Activated CD8-positive, alpha-beta memory T cell treated with anti-CD3 and anti-CD28 coated beads, Interleukin-2, amount 10 ng/mL, durations not matched to agents 7 days and 5 days (primary cell): ENCODE measurements around the gene TXNIP. TPM values are rescaled to one million over a fixed set of nuclear protein-coding genes. Genes with fewer than 3 reads are reported as not detected.

Experiments used
- ATAC-seq: fragments of 150-1000 bp; cut with Tn5 transposase; one replicate; pipeline ENCODE4 v1.10.0; 2021; ENCODE audit warnings: moderate library complexity
- CTCF ChIA-PET: fragments of 350-600 bp; sonication (Branson Sonifier 250); formaldehyde crosslinking; loops from one replicate; lab custom pipeline; 2021; ENCODE audit warnings: antibody characterized with exemption; lab: Charles Lee
- DNase-seq: peaks from one replicate; pipeline ENCODE4 v3.0.0-alpha.2; 2020
- H3K27ac Mint-ChIP-seq: one replicate; pipeline ENCODE4 v1.8.0; 2021; ENCODE audit warnings: mild to moderate bottlenecking, mixed read lengths
- H3K27me3 Mint-ChIP-seq: one replicate; pipeline ENCODE4 v1.8.0; 2021; ENCODE audit warnings: mixed read lengths
- H3K36me3 Mint-ChIP-seq: one replicate; pipeline ENCODE4 v1.8.0; 2021; ENCODE audit warnings: mild to moderate bottlenecking, mixed read lengths
- H3K4me1 Mint-ChIP-seq: one replicate; pipeline ENCODE4 v1.8.0; 2021; ENCODE audit warnings: mixed read lengths
- H3K4me3 Mint-ChIP-seq: one replicate; pipeline ENCODE4 v1.8.0; 2021; ENCODE audit warnings: mild to moderate bottlenecking, moderate library complexity, mixed read lengths
- H3K9me3 Mint-ChIP-seq: one replicate; pipeline ENCODE4 v1.8.0; 2022; ENCODE audit warnings: low read depth, mixed read lengths
- total RNA-seq, 2 experiments: library from RNA; stranded (reverse); gene quantifications; one replicate each; pipeline ENCODE4 v1.2.3, GENCODE V29; 2021

The TXNIP gene
- total RNA-seq, 2 experiments from 2014 or later, result 127 to 207 TPM

DNA sequence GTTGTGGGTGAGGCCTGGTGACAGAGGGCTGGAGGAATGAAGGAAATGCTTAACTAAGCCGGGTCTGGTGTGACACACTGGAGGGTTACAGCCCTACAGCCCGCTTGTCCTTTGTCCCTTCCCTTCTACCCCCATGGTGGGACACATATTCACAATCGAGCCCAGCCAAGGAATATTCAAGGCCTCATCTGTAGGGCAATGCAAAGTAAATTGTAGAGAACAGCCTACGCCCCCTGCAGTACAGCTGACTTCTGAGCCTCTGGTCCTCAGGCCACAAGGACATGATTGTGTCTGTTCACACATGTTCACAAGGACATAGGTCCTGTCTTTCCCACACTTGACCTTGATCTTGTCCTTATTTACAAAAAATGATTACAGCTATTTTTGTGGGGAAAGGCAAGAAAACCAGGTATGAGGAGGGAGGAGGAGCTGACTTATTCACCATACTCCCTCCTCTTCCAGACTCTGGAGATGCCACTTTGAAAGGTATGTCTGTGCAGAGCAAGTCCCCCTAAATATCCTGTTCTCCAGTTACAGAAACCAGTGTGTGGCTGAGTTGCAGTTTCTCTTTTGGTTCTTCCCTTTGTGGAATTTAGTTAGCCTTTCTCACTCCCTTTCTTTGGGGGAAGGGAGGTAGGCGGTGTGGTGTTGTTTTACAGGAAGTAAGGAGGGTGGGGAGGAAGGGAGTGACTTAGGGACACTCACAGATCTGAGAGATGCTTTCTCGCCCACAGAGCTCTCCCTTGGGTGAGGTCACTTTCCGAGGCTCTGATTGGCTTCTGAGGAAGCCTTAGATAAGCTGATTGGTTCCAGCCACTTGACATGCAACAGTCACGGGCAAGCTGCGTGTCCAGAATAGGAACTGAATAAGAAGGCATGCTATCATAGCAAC is 17.3 kb downstream of the TXNIP start:
- Mint-ChIP-seq H3K9me3 (no peaks in the 10 kb centered on the region), H3K36me3 (peaks cover 3% of the 10 kb centered on the region), H3K4me1 (peaks cover 25% of the 10 kb centered on the region), H3K27ac (no peak overlapping the region), H3K4me3 (no peak overlapping the region), H3K27me3 (no peaks in the 10 kb centered on the region)
- peak; percentile 93 for ATAC-seq
- peak; percentile 96 for DNase-seq
- CTCF ChIA-PET, result interaction anchor here (0.5 to 8.5 kb wide), 19 partner anchors 13 to 133 kb away, joined by 3 to 253 read pairs (median 13); partner anchors contain the start of genes ANKRD34A, LIX1L, NUDT17 and PEX11B

DNA sequence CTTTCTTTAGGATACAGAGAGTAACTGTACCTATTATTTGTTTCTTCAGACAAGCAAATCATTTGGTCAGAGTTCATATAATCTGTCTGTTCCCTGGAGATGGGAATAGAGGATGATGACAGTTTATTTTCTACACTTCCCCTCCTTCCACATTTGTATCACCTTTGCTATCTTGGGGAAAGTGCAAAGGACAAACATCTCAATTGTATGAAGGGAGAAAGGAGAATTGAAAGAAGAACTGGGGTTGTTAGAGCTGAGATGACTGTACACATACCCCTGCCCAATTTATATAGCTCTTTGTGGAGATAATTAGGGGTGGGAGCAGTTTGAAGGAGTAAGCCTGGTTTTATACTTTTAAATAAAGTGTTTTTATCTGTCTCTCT is 17.9 kb downstream of the TXNIP start:
- no peak for ATAC-seq
- Mint-ChIP-seq H3K4me1 (peaks cover 22% of the 10 kb centered on the region), H3K27ac (no peak overlapping the region), H3K9me3 (no peaks in the 10 kb centered on the region), H3K27me3 (no peaks in the 10 kb centered on the region), H3K36me3 (peaks cover 3% of the 10 kb centered on the region), H3K4me3 (no peak overlapping the region)
- CTCF ChIA-PET, result interaction anchor here (1.2 to 8.5 kb wide), 16 partner anchors 13 to 132 kb away, joined by 3 to 253 read pairs (median 16); partner anchors contain the start of genes ANKRD34A, LIX1L, NUDT17 and PEX11B
- DNase-seq, result no peak

GRCh38 chr1:145977486-145978470 is 18.6 kb downstream of the TXNIP start:
- H3K36me3 Mint-ChIP-seq, result peaks cover 3% of the 10 kb centered on the region
- H3K27me3 Mint-ChIP-seq, result no peaks in the 10 kb centered on the region
- peak; percentile 34 for ATAC-seq
- DNase-seq, result peak; percentile 86
- no peaks in the 10 kb centered on the region for H3K9me3 Mint-ChIP-seq
- no peak overlapping the region for H3K4me3 Mint-ChIP-seq
- H3K27ac Mint-ChIP-seq, result no peak overlapping the region
- H3K4me1 Mint-ChIP-seq, result peaks cover 15% of the 10 kb centered on the region
- CTCF ChIA-PET, result interaction anchor here (0.6 to 8.5 kb wide), 26 partner anchors 12 to 136 kb away, joined by 3 to 253 read pairs (median 9); partner anchors contain the start of genes ANKRD34A, LIX1L, NUDT17 and PEX11B

GRCh38 chr1:145977016-145977415 is 19.4 kb downstream of the TXNIP start:
- Mint-ChIP-seq H3K4me1 (peaks cover 9% of the 10 kb centered on the region), H3K4me3 (no peak overlapping the region), H3K36me3 (peaks cover 3% of the 10 kb centered on the region), H3K27me3 (no peaks in the 10 kb centered on the region), H3K27ac (no peak overlapping the region), H3K9me3 (no peaks in the 10 kb centered on the region)
- DNase-seq, result no peak
- CTCF ChIA-PET, result interaction anchor here (0.7 to 8.5 kb wide), 22 partner anchors 11 to 136 kb away, joined by 3 to 253 read pairs (median 9); partner anchors contain the start of genes ANKRD34A, LIX1L, NUDT17 and PEX11B
- ATAC-seq, result no peak

GRCh38 chr1:145975216-145975615 is 21.2 kb downstream of the TXNIP start:
- Mint-ChIP-seq H3K4me1 (peaks cover 3% of the 10 kb centered on the region), H3K36me3 (peaks cover 6% of the 10 kb centered on the region), H3K27ac (no peak overlapping the region), H3K4me3 (no peak overlapping the region), H3K9me3 (no peaks in the 10 kb centered on the region), H3K27me3 (no peaks in the 10 kb centered on the region)
- no peak for ATAC-seq
- DNase-seq, result no peak
- CTCF ChIA-PET, result interaction anchor here (8.0 to 8.5 kb wide), 3 partner anchors 9 to 33 kb away, joined by 95 to 253 read pairs (median 160); partner anchors contain the start of genes ANKRD34A, POLR3GL and TXNIP

GRCh38 chr1:145974721-145975120 is 21.7 kb downstream of the TXNIP start:
- Mint-ChIP-seq H3K27ac (no peak overlapping the region), H3K36me3 (peaks cover 6% of the 10 kb centered on the region), H3K4me1 (peaks cover 3% of the 10 kb centered on the region), H3K27me3 (no peaks in the 10 kb centered on the region), H3K9me3 (no peaks in the 10 kb centered on the region), H3K4me3 (no peak overlapping the region)
- DNase-seq (no peak), ATAC-seq (no peak)
- CTCF ChIA-PET, result interaction anchor here (8.3 to 8.5 kb wide), 2 partner anchors 9 to 33 kb away, joined by 95 to 253 read pairs; partner anchors contain the start of genes ANKRD34A and POLR3GL

- peaks cover 8% of the 10 kb centered on the region for H3K36me3 Mint-ChIP-seq
- H3K27me3 Mint-ChIP-seq, result no peaks in the 10 kb centered on the region
- peaks cover under 1% of the 10 kb centered on the region for H3K9me3 Mint-ChIP-seq
- ATAC-seq, result no peak
- H3K27ac Mint-ChIP-seq, result no peak overlapping the region
- no peak overlapping the region for H3K4me3 Mint-ChIP-seq
- peaks cover 6% of the 10 kb centered on the region for H3K4me1 Mint-ChIP-seq
- CTCF ChIA-PET, result interaction anchor here (1.1 to 1.9 kb wide), 4 partner anchors 9 to 45 kb away, joined by 3 to 7 read pairs (median 6); partner anchors contain the start of genes ANKRD34A, POLR3GL and RBM8A
- DNase-seq, result no peak
Measured at GRCh38 chr1:145972580-145972979, 23.8 kb downstream of the TXNIP start.

DNA sequence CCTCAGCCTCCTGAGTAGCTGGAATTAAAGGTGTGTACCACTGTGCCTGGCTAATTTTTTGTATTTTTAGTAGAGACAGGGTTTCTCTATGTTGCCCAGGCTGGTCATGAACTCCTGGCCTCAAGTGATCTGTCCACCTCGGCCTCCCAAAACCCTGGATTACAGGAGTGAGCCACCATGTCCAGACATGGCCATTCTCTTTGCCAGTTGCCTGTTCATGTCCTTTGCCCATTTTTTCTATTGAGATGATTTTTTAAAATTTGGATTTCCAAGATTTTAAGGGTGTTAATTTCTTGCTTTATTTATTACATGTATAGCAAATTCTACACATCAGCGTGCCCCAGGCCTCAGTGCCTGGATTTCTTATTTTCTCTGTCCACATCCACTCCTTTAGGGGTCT is 29.1 kb downstream of the TXNIP start:
- peaks cover 2% of the 10 kb centered on the region for H3K9me3 Mint-ChIP-seq
- CTCF ChIA-PET, result interaction anchor here (1.6 to 9.4 kb wide), 4 partner anchors 12 to 122 kb away, joined by 4 to 95 read pairs (median 30); partner anchors contain the start of gene NUDT17
- H3K36me3 Mint-ChIP-seq, result peaks cover 16% of the 10 kb centered on the region
- no peaks in the 10 kb centered on the region for H3K27me3 Mint-ChIP-seq
- peaks cover 30% of the 10 kb centered on the region for H3K4me1 Mint-ChIP-seq
- H3K4me3 Mint-ChIP-seq, result no peak overlapping the region
- ATAC-seq, result no peak
- no peak for DNase-seq
- no peak overlapping the region for H3K27ac Mint-ChIP-seq

DNA sequence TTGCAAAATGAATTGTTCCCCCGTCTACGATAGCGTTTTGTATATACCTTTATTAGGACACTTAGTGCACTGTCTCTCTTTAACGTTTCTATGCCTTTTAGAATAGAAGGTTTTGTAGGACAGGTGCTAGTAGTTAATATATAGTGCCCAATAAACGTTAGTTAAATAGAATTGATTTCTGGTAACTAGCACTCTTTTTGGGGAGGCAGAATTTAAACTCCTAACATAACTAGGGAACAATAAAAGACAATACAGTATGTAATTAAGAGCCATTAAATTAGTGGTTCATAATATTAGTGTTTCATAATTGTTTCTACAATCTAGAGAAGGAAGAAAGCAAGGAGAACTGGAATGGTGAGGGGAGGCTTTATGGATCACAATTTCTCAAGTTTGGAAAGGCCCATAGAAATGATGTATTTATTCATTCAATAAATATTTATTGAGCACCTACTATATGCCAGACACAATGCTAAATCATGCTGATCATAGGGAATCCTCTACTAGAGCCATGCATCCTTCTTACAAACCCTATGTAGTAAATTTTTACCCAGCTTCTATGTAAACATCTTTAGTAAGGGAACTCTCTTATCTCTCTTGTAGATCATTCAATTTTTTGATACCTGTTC is 31.1 kb downstream of the TXNIP start:
- Mint-ChIP-seq H3K27me3 (no peaks in the 10 kb centered on the region), H3K9me3 (peaks cover 2% of the 10 kb centered on the region), H3K27ac (peak overlapping the region; percentile 91), H3K4me1 (peaks cover 45% of the 10 kb centered on the region), H3K36me3 (peaks cover 13% of the 10 kb centered on the region), H3K4me3 (peak overlapping the region; percentile 86)
- CTCF ChIA-PET, result interaction anchor here (0.9 to 9.4 kb wide), 8 partner anchors 14 to 120 kb away, joined by 3 to 95 read pairs (median 8); partner anchors contain the start of genes NUDT17 and RBM8A
- ATAC-seq (no peak), DNase-seq (no peak)

DNA sequence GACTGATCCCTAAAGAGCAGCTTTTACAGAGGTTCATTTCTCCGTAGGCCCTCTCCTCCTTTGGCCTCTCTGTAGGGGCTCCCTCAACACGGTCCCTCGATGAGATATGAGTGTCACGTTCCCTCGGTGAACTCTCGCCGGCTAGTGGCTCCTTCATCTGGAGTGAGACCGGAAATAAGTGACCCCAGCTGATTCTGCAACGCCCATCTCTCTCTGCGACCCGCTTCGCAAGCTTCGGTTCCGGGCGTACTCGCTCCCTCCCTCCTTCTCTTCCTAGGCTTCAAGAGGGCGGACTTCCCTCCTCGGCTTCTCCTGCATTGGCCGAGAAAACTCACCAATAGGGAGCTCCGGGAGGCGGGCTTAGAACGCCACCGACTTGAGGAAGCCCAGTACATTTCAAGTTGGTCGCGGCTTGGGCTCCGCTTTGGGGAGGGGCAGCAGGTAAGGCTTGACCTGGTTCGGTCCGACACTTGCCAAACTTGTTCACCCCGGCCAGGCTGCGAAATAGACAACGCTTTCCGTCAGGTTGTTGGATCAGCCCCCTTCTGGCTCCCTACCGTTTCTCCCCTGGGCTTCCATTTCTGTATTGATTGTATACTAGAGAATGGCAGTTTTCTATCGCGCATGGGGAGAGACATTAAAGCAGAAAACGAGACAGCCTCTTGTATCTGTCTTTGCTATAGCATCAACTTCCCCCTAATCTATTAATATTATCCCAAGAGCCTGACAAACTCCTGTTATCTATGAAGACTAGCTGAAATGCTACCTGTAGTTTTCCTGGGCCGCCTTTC is 31.9 kb downstream of the TXNIP start, which contains the start of the genes ANKRD34A and POLR3GL:
Gene ANKRD34A (minus strand): TSS at position 248 of the 791 bp plus-strand sequence. CDS start 2,816 bp downstream, outside the sequence.
Gene POLR3GL (plus strand): TSS at position 363 of the 791 bp plus-strand sequence. CDS start 10,176 bp downstream, outside the sequence.
- Mint-ChIP-seq H3K27me3 (no peaks in the 10 kb centered on the region), H3K4me1 (peaks cover 49% of the 10 kb centered on the region), H3K27ac (peak within 1 kb of the TSS; percentile 91), H3K4me3 (peak within 1 kb of the TSS; percentile 86), H3K9me3 (peaks cover 2% of the 10 kb centered on the region), H3K36me3 (peaks cover 13% of the 10 kb centered on the region)
- CTCF ChIA-PET, result interaction anchor here (0.6 to 9.4 kb wide), 11 partner anchors 7 to 119 kb away, joined by 3 to 95 read pairs (median 7); partner anchors contain the start of genes NUDT17 and RBM8A
- ATAC-seq, result peak; percentile 93
- peak; percentile 97 for DNase-seq
